Measurements from ENCODE around the gene GPC6.
"Not testable (repeated sequence)": the region's sequence is repeated elsewhere in the genome, so short reads cannot be mapped to it uniquely, and the experiment has no call there.

GPC6 gene

GRCh38 chr13:93323880-93324279, 97.3 kb downstream of the GPC6 start:
- H2AFZ ChIP-seq (ENCODE audit: low read length); H3K79me1 ChIP-seq (ENCODE audit: low read depth, low read length); H2BK120ac ChIP-seq (ENCODE audit: low read depth, low read length); H3K18ac ChIP-seq (ENCODE audit: low read length); H3K4ac ChIP-seq (ENCODE audit: low read length); H3K9ac ChIP-seq (ENCODE audit: low read depth, low read length, poor library complexity); H3K23ac ChIP-seq (ENCODE audit: low read depth, low read length, poor library complexity); H2BK5ac ChIP-seq (ENCODE audit: low read length); H3K36me3 ChIP-seq (replicated peaks in 1 of 2; ENCODE audit: control insufficient read depth in 2 of 2, insufficient read depth in 2 of 2, low read length in 2 of 2); H3K4me1 ChIP-seq (ENCODE audit: control insufficient read depth in 2 of 2, insufficient read depth in 1 of 2, low read depth in 1 of 2, low read length in 2 of 2); H3K27ac ChIP-seq (replicated peaks; ENCODE audit: low read length); H2BK12ac ChIP-seq (ENCODE audit: low read length); H2BK15ac ChIP-seq (ENCODE audit: low read length); H3K4me3 ChIP-seq (ENCODE audit: low read length in 2 of 2); H3K4me2 ChIP-seq (ENCODE audit: insufficient read depth, low read length, poor library complexity, severe bottlenecking); H3K9me3 ChIP-seq (replicated peaks in 1 of 2; ENCODE audit: control insufficient read depth in 2 of 2, insufficient read depth in 1 of 2, low read depth in 1 of 2, low read length in 2 of 2); DNase-seq (ENCODE audit: low spot score); H4K91ac ChIP-seq (ENCODE audit: low read depth, low read length, poor library complexity); H4K8ac ChIP-seq (ENCODE audit: low read depth, low read length); H3K27me3 ChIP-seq (ENCODE audit: control insufficient read depth in 3 of 3, insufficient read depth in 3 of 3, low read depth in 1 of 3, low read length in 3 of 3); H3K14ac ChIP-seq (ENCODE audit: low read length); H2AK5ac ChIP-seq (ENCODE audit: low read depth, low read length): not testable (repeated sequence)
- WGBS, 2 donors (ENCODE audit: extremely low coverage in 2 of 2, insufficient read length in 2 of 2, insufficient replicate concordance in 1 of 2), result no CpG with 5 or more reads among the region's 1 CpG

- Histone ChIP-seq H3K4me2 (ENCODE audit: insufficient read depth, low read length, poor library complexity, severe bottlenecking) (no peak overlapping the region), H3K4ac (ENCODE audit: low read length) (no peak overlapping the region), H3K18ac (ENCODE audit: low read length) (no peak overlapping the region), H2BK15ac (ENCODE audit: low read length) (no peak overlapping the region), H3K36me3 (replicated peaks in 1 of 2; ENCODE audit: control insufficient read depth in 2 of 2, insufficient read depth in 2 of 2, low read length in 2 of 2) (no peaks in the 10 kb centered on the region), H3K27me3 (ENCODE audit: control insufficient read depth in 3 of 3, insufficient read depth in 3 of 3, low read depth in 1 of 3, low read length in 3 of 3) (no peaks in the 10 kb centered on the region), H3K4me3 (ENCODE audit: low read length in 2 of 2) (no peak overlapping the region), H4K8ac (ENCODE audit: low read depth, low read length) (no peak overlapping the region), H3K23ac (ENCODE audit: low read depth, low read length, poor library complexity) (peak overlapping the region; percentile 43), H2BK12ac (ENCODE audit: low read length) (peak overlapping the region; percentile 41), H2AFZ (ENCODE audit: low read length) (no peak overlapping the region), H3K79me1 (ENCODE audit: low read depth, low read length) (peaks cover 3% of the 10 kb centered on the region), H2BK120ac (ENCODE audit: low read depth, low read length) (no peak overlapping the region), H3K4me1 (ENCODE audit: control insufficient read depth in 2 of 2, insufficient read depth in 1 of 2, low read depth in 1 of 2, low read length in 2 of 2) (no peaks in the 10 kb centered on the region), H2BK5ac (ENCODE audit: low read length) (no peak overlapping the region), H3K9me3 (replicated peaks in 1 of 2; ENCODE audit: control insufficient read depth in 2 of 2, insufficient read depth in 1 of 2, low read depth in 1 of 2, low read length in 2 of 2) (no peaks in the 10 kb centered on the region), H4K91ac (ENCODE audit: low read depth, low read length, poor library complexity) (no peak overlapping the region), H3K9ac (ENCODE audit: low read depth, low read length, poor library complexity) (no peak overlapping the region), H3K27ac (replicated peaks; ENCODE audit: low read length) (no peak overlapping the region), H3K14ac (ENCODE audit: low read length) (no peak overlapping the region), H2AK5ac (ENCODE audit: low read depth, low read length) (no peak overlapping the region)
- no CpG with 5 or more reads among the region's 1 CpG for WGBS, 2 donors (ENCODE audit: extremely low coverage in 2 of 2, insufficient read length in 2 of 2, insufficient replicate concordance in 1 of 2)
- no peak for DNase-seq (ENCODE audit: low spot score)
These were observed 99.0 kb downstream of the GPC6 start for GRCh38 chr13:93325303-93326233.

GRCh38 chr13:93326234-93326811, 99.7 kb downstream of the GPC6 start:
- DNase-seq (ENCODE audit: low spot score), result no peak
- Histone ChIP-seq H3K27ac (replicated peaks; ENCODE audit: low read length) (no peak overlapping the region), H3K9ac (ENCODE audit: low read depth, low read length, poor library complexity) (no peak overlapping the region), H4K8ac (ENCODE audit: low read depth, low read length) (no peak overlapping the region), H3K4ac (ENCODE audit: low read length) (no peak overlapping the region), H3K14ac (ENCODE audit: low read length) (no peak overlapping the region), H3K18ac (ENCODE audit: low read length) (no peak overlapping the region), H2BK120ac (ENCODE audit: low read depth, low read length) (no peak overlapping the region), H3K27me3 (ENCODE audit: control insufficient read depth in 3 of 3, insufficient read depth in 3 of 3, low read depth in 1 of 3, low read length in 3 of 3) (no peaks in the 10 kb centered on the region), H3K4me1 (ENCODE audit: control insufficient read depth in 2 of 2, insufficient read depth in 1 of 2, low read depth in 1 of 2, low read length in 2 of 2) (no peaks in the 10 kb centered on the region), H2AK5ac (ENCODE audit: low read depth, low read length) (no peak overlapping the region), H2BK15ac (ENCODE audit: low read length) (no peak overlapping the region), H3K79me1 (ENCODE audit: low read depth, low read length) (peaks cover 3% of the 10 kb centered on the region), H4K91ac (ENCODE audit: low read depth, low read length, poor library complexity) (no peak overlapping the region), H3K4me3 (ENCODE audit: low read length in 2 of 2) (no peak overlapping the region), H3K9me3 (replicated peaks in 1 of 2; ENCODE audit: control insufficient read depth in 2 of 2, insufficient read depth in 1 of 2, low read depth in 1 of 2, low read length in 2 of 2) (no peaks in the 10 kb centered on the region), H3K4me2 (ENCODE audit: insufficient read depth, low read length, poor library complexity, severe bottlenecking) (no peak overlapping the region), H2BK12ac (ENCODE audit: low read length) (no peak overlapping the region), H3K36me3 (replicated peaks in 1 of 2; ENCODE audit: control insufficient read depth in 2 of 2, insufficient read depth in 2 of 2, low read length in 2 of 2) (no peaks in the 10 kb centered on the region), H2BK5ac (ENCODE audit: low read length) (no peak overlapping the region), H3K23ac (ENCODE audit: low read depth, low read length, poor library complexity) (no peak overlapping the region), H2AFZ (ENCODE audit: low read length) (no peak overlapping the region)
- no CpG with 5 or more reads among the region's 5 CpGs for WGBS, 2 donors (ENCODE audit: extremely low coverage in 2 of 2, insufficient read length in 2 of 2, insufficient replicate concordance in 1 of 2)

- Histone ChIP-seq H3K4ac (ENCODE audit: low read length) (no peak overlapping the region), H2BK120ac (ENCODE audit: low read depth, low read length) (no peak overlapping the region), H3K9ac (ENCODE audit: low read depth, low read length, poor library complexity) (no peak overlapping the region), H2AFZ (ENCODE audit: low read length) (no peak overlapping the region), H2BK15ac (ENCODE audit: low read length) (no peak overlapping the region), H4K8ac (ENCODE audit: low read depth, low read length) (no peak overlapping the region), H3K27me3 (ENCODE audit: control insufficient read depth in 3 of 3, insufficient read depth in 3 of 3, low read depth in 1 of 3, low read length in 3 of 3) (no peaks in the 10 kb centered on the region), H3K23ac (ENCODE audit: low read depth, low read length, poor library complexity) (no peak overlapping the region), H3K14ac (ENCODE audit: low read length) (no peak overlapping the region), H2AK5ac (ENCODE audit: low read depth, low read length) (no peak overlapping the region), H3K79me1 (ENCODE audit: low read depth, low read length) (peaks cover 3% of the 10 kb centered on the region), H2BK5ac (ENCODE audit: low read length) (no peak overlapping the region), H3K18ac (ENCODE audit: low read length) (no peak overlapping the region), H3K9me3 (replicated peaks in 1 of 2; ENCODE audit: control insufficient read depth in 2 of 2, insufficient read depth in 1 of 2, low read depth in 1 of 2, low read length in 2 of 2) (no peaks in the 10 kb centered on the region), H4K91ac (ENCODE audit: low read depth, low read length, poor library complexity) (no peak overlapping the region), H3K4me1 (ENCODE audit: control insufficient read depth in 2 of 2, insufficient read depth in 1 of 2, low read depth in 1 of 2, low read length in 2 of 2) (no peaks in the 10 kb centered on the region), H3K4me2 (ENCODE audit: insufficient read depth, low read length, poor library complexity, severe bottlenecking) (no peak overlapping the region), H3K27ac (replicated peaks; ENCODE audit: low read length) (no peak overlapping the region), H3K36me3 (replicated peaks in 1 of 2; ENCODE audit: control insufficient read depth in 2 of 2, insufficient read depth in 2 of 2, low read length in 2 of 2) (no peaks in the 10 kb centered on the region), H3K4me3 (ENCODE audit: low read length in 2 of 2) (no peak overlapping the region), H2BK12ac (ENCODE audit: low read length) (no peak overlapping the region)
- no CpG with 5 or more reads among the region's 2 CpGs for WGBS, 2 donors (ENCODE audit: extremely low coverage in 2 of 2, insufficient read length in 2 of 2, insufficient replicate concordance in 1 of 2)
- DNase-seq (ENCODE audit: low spot score), result no peak
These were observed 102.3 kb downstream of the GPC6 start for GRCh38 chr13:93328943-93329342.

All from neuronal stem cell (in vitro differentiated cells).